DND-41 (cell line): Measurements from ENCODE around the gene ZNF184.

ENCODE experiments used
- ATAC-seq: fragments of 200-7000 bp; cut with Tn5 transposase; 3 replicates; pipeline ENCODE4 v1.9.1; 2021; ENCODE audit warnings: low read depth; ENCODE audit not compliant: insufficient read depth
- DNase-seq: peaks from one replicate; pipeline ENCODE4 v3.0.0-alpha.2; 2020
- H2AFZ ChIP-seq: 2 replicates; pipeline ENCODE4 v1.6.0; 2012; ENCODE audit warnings: low read depth, low read length
- H3K27ac ChIP-seq: 2 replicates; pipeline ENCODE4 v1.5.1; 2012; ENCODE audit warnings: low read length, inconsistent platforms
- H3K27me3 ChIP-seq: fragments of 200-600 bp; sonication (generic); 2 replicates; pipeline ENCODE4 v1.6.0; 2012; ENCODE audit warnings: low read length, mild to moderate bottlenecking, inconsistent platforms; ENCODE audit not compliant: insufficient read depth, poor library complexity
- H3K36me3 ChIP-seq: 2 replicates; pipeline ENCODE4 v1.5.1; 2012; ENCODE audit warnings: low read length, inconsistent platforms; ENCODE audit not compliant: insufficient read depth
- H3K4me1 ChIP-seq: 2 replicates; pipeline ENCODE4 v1.5.1; 2012; ENCODE audit warnings: mild to moderate bottlenecking, low read length; ENCODE audit not compliant: insufficient read depth
- H3K4me2 ChIP-seq: 2 replicates; pipeline ENCODE4 v1.6.0; 2012; ENCODE audit warnings: mild to moderate bottlenecking, moderate library complexity, low read length, inconsistent platforms; ENCODE audit not compliant: insufficient read depth
- H3K4me3 ChIP-seq, 2 experiments: fragments of 200-600 bp in 1 of 2; shearing (Covaris generic) in 1 of 2; 2 replicates each; pipeline ENCODE4 v1.5.1; 2012 to 2016; ENCODE audit warnings: inconsistent platforms in 2 of 2, low read length in 2 of 2, mild to moderate bottlenecking in 2 of 2, low read depth in 1 of 2, moderate library complexity in 1 of 2
- H3K79me2 ChIP-seq: 2 replicates; pipeline ENCODE4 v1.6.0; 2012; ENCODE audit warnings: low read length, inconsistent platforms; ENCODE audit not compliant: insufficient read depth
- H3K9ac ChIP-seq: 2 replicates; pipeline ENCODE4 v1.6.0; 2012; ENCODE audit warnings: low read depth, mild to moderate bottlenecking, inconsistent platforms, low read length, moderate library complexity
- H3K9me3 ChIP-seq: 2 replicates; pipeline ENCODE4 v1.5.1; 2012; ENCODE audit warnings: low read length, moderate library complexity, mild to moderate bottlenecking, inconsistent platforms; ENCODE audit not compliant: insufficient read depth, severe bottlenecking
- H4K20me1 ChIP-seq: 2 replicates; pipeline ENCODE4 v1.6.0; 2012; ENCODE audit warnings: low read length; ENCODE audit not compliant: insufficient read depth
- EZH2 ChIP-seq: IDR thresholded peaks from 3 replicates; pipeline ENCODE4 v1.6.1; 2012; ENCODE audit warnings: borderline replicate concordance, low read depth, mild to moderate bottlenecking, moderate library complexity, low read length, inconsistent platforms; ENCODE audit not compliant: severe bottlenecking
- TF ChIP-seq, protein P1 (sequence below): IDR thresholded peaks from 2 replicates; pipeline ENCODE4 v1.5.1; 2012; ENCODE audit warnings: borderline replicate concordance, low read length, moderate library complexity, mild to moderate bottlenecking; ENCODE audit not compliant: poor library complexity, severe bottlenecking; ENCODE audit errors: extremely low read depth

The ZNF184 gene

GRCh38 chr6:27472617-27473400 is at the start of gene ZNF184:
Gene ZNF184 (minus strand): TSS chr6:27473105. CDS start chr6:27472294, 811 bp downstream.
- H3K27ac ChIP-seq: peak within 1 kb of the TSS; percentile 98
- H3K27me3 ChIP-seq: no peaks in the 10 kb centered on the region
- peaks cover 11% of the 10 kb centered on the region; the same call in 1 of the 2 replicates for H4K20me1 ChIP-seq
- DNase-seq: peak; percentile 90
- peaks cover 32% of the 10 kb centered on the region for H3K36me3 ChIP-seq
- H3K9me3 ChIP-seq: no peaks in the 10 kb centered on the region
- no peak for TF ChIP-seq EZH2
- TF ChIP-seq, protein P1, sequence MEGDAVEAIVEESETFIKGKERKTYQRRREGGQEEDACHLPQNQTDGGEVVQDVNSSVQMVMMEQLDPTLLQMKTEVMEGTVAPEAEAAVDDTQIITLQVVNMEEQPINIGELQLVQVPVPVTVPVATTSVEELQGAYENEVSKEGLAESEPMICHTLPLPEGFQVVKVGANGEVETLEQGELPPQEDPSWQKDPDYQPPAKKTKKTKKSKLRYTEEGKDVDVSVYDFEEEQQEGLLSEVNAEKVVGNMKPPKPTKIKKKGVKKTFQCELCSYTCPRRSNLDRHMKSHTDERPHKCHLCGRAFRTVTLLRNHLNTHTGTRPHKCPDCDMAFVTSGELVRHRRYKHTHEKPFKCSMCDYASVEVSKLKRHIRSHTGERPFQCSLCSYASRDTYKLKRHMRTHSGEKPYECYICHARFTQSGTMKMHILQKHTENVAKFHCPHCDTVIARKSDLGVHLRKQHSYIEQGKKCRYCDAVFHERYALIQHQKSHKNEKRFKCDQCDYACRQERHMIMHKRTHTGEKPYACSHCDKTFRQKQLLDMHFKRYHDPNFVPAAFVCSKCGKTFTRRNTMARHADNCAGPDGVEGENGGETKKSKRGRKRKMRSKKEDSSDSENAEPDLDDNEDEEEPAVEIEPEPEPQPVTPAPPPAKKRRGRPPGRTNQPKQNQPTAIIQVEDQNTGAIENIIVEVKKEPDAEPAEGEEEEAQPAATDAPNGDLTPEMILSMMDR: peak; percentile 20
- peak within 1 kb of the TSS; percentile 82 for H2AFZ ChIP-seq
- peaks cover 53% of the 10 kb centered on the region for H3K4me1 ChIP-seq
- peak; percentile 83 for ATAC-seq
- H3K4me3 ChIP-seq: peak within 1 kb of the TSS; percentile 67 to 86
- peak within 1 kb of the TSS; percentile 81 for H3K4me2 ChIP-seq
- peak within 1 kb of the TSS; percentile 75 for H3K9ac ChIP-seq
- peaks cover 57% of the 10 kb centered on the region for H3K79me2 ChIP-seq

GRCh38 chr6:27518881-27519795 is 46.2 kb upstream of the ZNF184 start:
- H3K27me3 ChIP-seq: no peaks in the 10 kb centered on the region

GRCh38 chr6:27517928-27518787 is 45.3 kb upstream of the ZNF184 start:
- peak overlapping the region; percentile 74 for H3K27ac ChIP-seq
- DNase-seq (peak; percentile 32), ATAC-seq (peak; percentile 66)

More at GRCh38 chr6:27518881-27519795, 46.2 kb upstream of the ZNF184 start:
- Histone ChIP-seq H2AFZ (peak overlapping the region; percentile 90), H3K4me3 (peak overlapping the region; percentile 51 to 77), H3K79me2 (no peaks in the 10 kb centered on the region), H3K36me3 (no peaks in the 10 kb centered on the region), H3K4me2 (peak overlapping the region; percentile 74), H3K9me3 (no peaks in the 10 kb centered on the region), H3K9ac (peak overlapping the region; percentile 72), H3K4me1 (peaks cover 21% of the 10 kb centered on the region), H4K20me1 (no peaks in the 10 kb centered on the region), H3K27ac (peak overlapping the region; percentile 74)
- TF ChIP-seq, protein P1: peak; percentile 82
- TF ChIP-seq EZH2: no peak
- DNase-seq (peak; percentile 66), ATAC-seq (peak; percentile 81)

More at GRCh38 chr6:27517928-27518787, 45.3 kb upstream of the ZNF184 start:
- Histone ChIP-seq H2AFZ (peak overlapping the region; percentile 90), H3K4me2 (peak overlapping the region; percentile 74), H4K20me1 (no peaks in the 10 kb centered on the region), H3K4me1 (peaks cover 21% of the 10 kb centered on the region), H3K9ac (peak overlapping the region; percentile 72), H3K27me3 (no peaks in the 10 kb centered on the region), H3K4me3 (peak overlapping the region; percentile 51 to 77), H3K79me2 (no peaks in the 10 kb centered on the region), H3K36me3 (no peaks in the 10 kb centered on the region), H3K9me3 (no peaks in the 10 kb centered on the region)
- TF ChIP-seq EZH2: no peak
- TF ChIP-seq, protein P1: no peak
